HCT116 (cell line): ENCODE measurements around the gene PDIA2. TPM values are rescaled to one million over a fixed set of nuclear protein-coding genes. Genes with fewer than 3 reads are reported as not detected.

Experiments used
- ATAC-seq: fragments of 200-7000 bp; cut with Tn5 transposase; 2 replicates; pipeline ENCODE4 v1.9.1; 2020; ENCODE audit warnings: mild to moderate bottlenecking, moderate library complexity
- BruUV-seq: library from RNA; stranded (reverse); fragments of 400-500 nt; replicated peaks from 2 replicates; lab custom pipeline; 2021; lab: Mats Ljungman, UMichigan
- CTCF ChIA-PET: fragments of 300-600 bp; sonication (Branson Sonifier 250); formaldehyde crosslinking; loops from one replicate; lab custom pipeline; 2021; ENCODE audit warnings: antibody characterized with exemption; lab: Charles Lee
- POLR2A ChIA-PET: fragments of 300-600, 350-600 bp; sonication (Branson Sonifier 250); formaldehyde crosslinking; loops from one replicate; lab custom pipeline; 2021; ENCODE audit warnings: antibody characterized with exemption; lab: Charles Lee
- RAD21 ChIA-PET, 2 experiments: fragments of 300-600 bp; sonication (Branson Sonifier 250); formaldehyde crosslinking; loops; one replicate each; lab custom pipeline; 2023; ENCODE audit warnings: low total read pairs in 2 of 2; ENCODE audit not compliant: uncharacterized antibody in 2 of 2, unreplicated experiment in 2 of 2, low non-redundant PET in 1 of 2; lab: Charles Lee
- DNase-seq: peaks from one replicate; pipeline ENCODE4 v3.0.0-alpha.2; 2010; ENCODE audit warnings: low read depth, low spot score
- H2AFZ ChIP-seq: fragments of 200-600 bp; shearing (Covaris generic), sonication (generic); 2 replicates; pipeline ENCODE4 v1.6.1; 2017; ENCODE audit warnings: low read depth, mixed run types, mixed read lengths, antibody characterized with exemption, low read length; ENCODE audit not compliant: poor library complexity, severe bottlenecking
- H3K27ac ChIP-seq: 2 replicates; pipeline ENCODE4 v1.5.1; 2012; ENCODE audit warnings: low read depth, low read length
- H3K27me3 ChIP-seq: fragments of 200-600 bp; sonication (generic); 2 replicates; pipeline ENCODE4 v1.6.1; 2016; ENCODE audit warnings: mixed run types, low read length, mixed read lengths; ENCODE audit not compliant: insufficient read depth
- H3K36me3 ChIP-seq, 2 experiments: fragments of 200-500 bp in 1 of 2; fragments of 200-600 bp in 1 of 2; sonication (Bioruptor generic) in 1 of 2; sonication (generic) in 1 of 2; 2 replicates each; pipeline versions ENCODE4 v1.5.1 to v1.6.1; 2014 to 2016; ENCODE audit warnings: low read length in 2 of 2, inconsistent platforms in 1 of 2, mixed read lengths in 1 of 2, mixed run types in 1 of 2; ENCODE audit not compliant: insufficient read depth in 2 of 2, control insufficient read depth in 1 of 2
- H3K4me1 ChIP-seq, 2 experiments: fragments of 200-600 bp in 1 of 2; sonication (generic) in 1 of 2; 2 replicates each; pipeline versions ENCODE4 v1.5.1 to v1.6.1; 2012 to 2017; ENCODE audit warnings: low read length in 2 of 2, inconsistent platforms in 1 of 2, mild to moderate bottlenecking in 1 of 2, mixed read lengths in 1 of 2, mixed run types in 1 of 2, moderate library complexity in 1 of 2; ENCODE audit not compliant: insufficient read depth in 2 of 2, control insufficient read depth in 1 of 2
- H3K4me2 ChIP-seq: fragments of 200-600 bp; sonication (generic); 2 replicates; pipeline ENCODE4 v1.6.1; 2017; ENCODE audit warnings: mixed run types, low read length, mixed read lengths
- H3K4me3 ChIP-seq, 2 experiments: fragments of 200-600 bp in 1 of 2; sonication (generic) in 1 of 2; replicated peaks in 1 of 2; 2 replicates each; pipeline ENCODE4 v1.5.1; 2011 to 2016; ENCODE audit warnings: low read length in 2 of 2, control low read depth in 1 of 2, low read depth in 1 of 2, mild to moderate bottlenecking in 1 of 2, mixed read lengths in 1 of 2, mixed run types in 1 of 2
- H3K79me2 ChIP-seq: fragments of 200-600 bp; sonication (generic); 2 replicates; pipeline ENCODE4 v1.6.1; 2017; ENCODE audit warnings: mild to moderate bottlenecking, mixed run types, low read length, moderate library complexity, mixed read lengths; ENCODE audit not compliant: insufficient read depth
- H3K9ac ChIP-seq: fragments of 200-600 bp; sonication (generic); 2 replicates; pipeline ENCODE4 v1.6.1; 2016; ENCODE audit warnings: low read length, mixed read lengths
- H3K9me2 ChIP-seq: fragments of 200-600 bp; sonication (generic), shearing (Covaris generic); 2 replicates; pipeline ENCODE4 v1.6.1; 2017; ENCODE audit warnings: mixed run types, mild to moderate bottlenecking, moderate library complexity; ENCODE audit not compliant: insufficient read depth
- H3K9me3 ChIP-seq, 2 experiments: fragments of 200-500 bp in 1 of 2; fragments of 200-600 bp in 1 of 2; sonication (Bioruptor generic) in 1 of 2; sonication (generic) in 1 of 2; 2 replicates each; pipeline ENCODE4 v1.6.1; 2014 to 2017; ENCODE audit warnings: low read length in 2 of 2, mixed read lengths in 2 of 2, inconsistent platforms in 1 of 2, low read depth in 1 of 2, mild to moderate bottlenecking in 1 of 2, mixed run types in 1 of 2, moderate library complexity in 1 of 2; ENCODE audit not compliant: control insufficient read depth in 1 of 2, insufficient read depth in 1 of 2
- H4K20me1 ChIP-seq: fragments of 200-600 bp; sonication (generic), shearing (Covaris generic); 2 replicates; pipeline ENCODE4 v1.6.1; 2017; ENCODE audit warnings: mixed run types, mild to moderate bottlenecking, moderate library complexity; ENCODE audit not compliant: insufficient read depth
- CBX3 ChIP-seq: IDR thresholded peaks from 2 replicates; pipeline ENCODE4 v1.6.1; 2012; ENCODE audit warnings: low read depth
- CEBPB ChIP-seq: IDR thresholded peaks from 2 replicates; pipeline ENCODE4 v1.6.1; 2012; ENCODE audit warnings: low read depth
- EGR1 ChIP-seq: IDR thresholded peaks from 2 replicates; pipeline ENCODE4 v1.6.1; 2012; ENCODE audit warnings: low read depth
- ELF1 ChIP-seq: IDR thresholded peaks from 2 replicates; pipeline ENCODE4 v1.6.1; 2012; ENCODE audit warnings: low read depth, borderline replicate concordance
- EZH2 ChIP-seq: fragments of 200-600 bp; sonication (generic); IDR thresholded peaks from 2 replicates; pipeline ENCODE4 v1.6.1; 2017; ENCODE audit warnings: antibody characterized with exemption, mixed run types
- EZH2phosphoT487 ChIP-seq: fragments of 200-600 bp; IDR thresholded peaks from 2 replicates; pipeline ENCODE4 v1.6.1; 2018; ENCODE audit warnings: antibody characterized with exemption, borderline replicate concordance
- FOSL1 ChIP-seq: IDR thresholded peaks from 2 replicates; pipeline ENCODE4 v1.6.1; 2012; ENCODE audit warnings: low read depth
- JUND ChIP-seq: IDR thresholded peaks from 2 replicates; pipeline ENCODE4 v1.6.1; 2012
- POLR2A ChIP-seq: IDR thresholded peaks from 2 replicates; pipeline ENCODE4 v1.7.0; 2011; ENCODE audit warnings: borderline replicate concordance; ENCODE audit not compliant: insufficient read depth, insufficient read length; ENCODE audit errors: extremely low read depth
- POLR2AphosphoS5 ChIP-seq: IDR thresholded peaks from 2 replicates; pipeline ENCODE4 v1.6.1; 2011; ENCODE audit warnings: mild to moderate bottlenecking, low read depth, low read length, moderate library complexity
- RAD21 ChIP-seq: IDR thresholded peaks from 2 replicates; pipeline ENCODE4 v1.6.1; 2012; ENCODE audit warnings: low read depth, mild to moderate bottlenecking
- REST ChIP-seq: IDR thresholded peaks from 2 replicates; pipeline ENCODE4 v1.6.1; 2012; ENCODE audit warnings: low read depth
- SIN3A ChIP-seq: IDR thresholded peaks from 2 replicates; pipeline ENCODE4 v1.6.1; 2012; ENCODE audit warnings: low read depth
- TCF7L2 ChIP-seq: IDR thresholded peaks from 2 replicates; pipeline ENCODE4 v1.7.0; 2011; ENCODE audit warnings: borderline replicate concordance, inconsistent platforms; ENCODE audit not compliant: insufficient read depth, insufficient read length; ENCODE audit errors: extremely low read depth
- YY1 ChIP-seq: IDR thresholded peaks from 2 replicates; pipeline ENCODE4 v1.6.1; 2011; ENCODE audit warnings: low read length, low read depth, moderate library complexity, mild to moderate bottlenecking; ENCODE audit not compliant: insufficient replicate concordance; ENCODE audit errors: extremely low read depth
- ZBTB33 ChIP-seq: IDR thresholded peaks from 2 replicates; pipeline ENCODE4 v1.6.1; 2011; ENCODE audit warnings: mild to moderate bottlenecking, low read length, moderate library complexity; ENCODE audit not compliant: insufficient replicate concordance; ENCODE audit errors: extremely low read depth
- ZNF274 ChIP-seq: fragments of 200-500 bp; sonication (Bioruptor generic); IDR thresholded peaks from 2 replicates; pipeline ENCODE4 v1.6.1; 2014; ENCODE audit warnings: mild to moderate bottlenecking, low read depth, low read length, inconsistent platforms
- intact Hi-C: fragments of 100-400 bp; cut with micrococcal nuclease; formaldehyde crosslinking; loops from 2 replicates; pipeline ENCODE4 v1.10.0; 2022
- total RNA-seq: library from RNA; stranded (reverse); gene quantifications from one replicate; pipeline ENCODE4 v1.2.1, GENCODE V29; 2021; ENCODE audit not compliant: unreplicated experiment
- TF ChIP-seq, protein P1 (sequence below), 3 experiments: fragments of 200-600 bp in 1 of 3; sonication (generic) in 1 of 3; IDR thresholded peaks in 2 of 3; conservative IDR thresholded peaks in 1 of 3; 2 replicates each; pipeline ENCODE4 v1.5.1; 2012 to 2017; ENCODE audit warnings: low read depth in 2 of 3, low read length in 2 of 3, antibody characterized with exemption in 1 of 3, borderline replicate concordance in 1 of 3, control low read depth in 1 of 3, mild to moderate bottlenecking in 1 of 3, mixed read lengths in 1 of 3, mixed run types in 1 of 3, moderate library complexity in 1 of 3; ENCODE audit not compliant: insufficient read depth in 1 of 3
- TF ChIP-seq, protein P2 (sequence below): IDR thresholded peaks from 2 replicates; pipeline ENCODE4 v1.6.1; 2012
- TF ChIP-seq, protein P3 (sequence below): IDR thresholded peaks from 2 replicates; pipeline ENCODE4 v1.6.1; 2012

PDIA2 gene
- total RNA-seq, 1 experiment from 2014 or later, result 0.93 TPM

- no peaks in the 10 kb centered on the region for H3K9me3 ChIP-seq
- ChIA-PET RAD21 (no interaction called here), CTCF (no interaction called here), POLR2A (no interaction called here)
- H3K4me2 ChIP-seq, result no peak overlapping the region
- intact Hi-C loops, result no loop called here
- no peak for TF ChIP-seq REST
- TF ChIP-seq POLR2AphosphoS5, result no peak
- no peak for TF ChIP-seq SIN3A
- no peak for TF ChIP-seq ZBTB33
- TF ChIP-seq RAD21, result no peak
- no peak for TF ChIP-seq CBX3
- no peak for TF ChIP-seq EGR1
- TF ChIP-seq, protein P1, sequence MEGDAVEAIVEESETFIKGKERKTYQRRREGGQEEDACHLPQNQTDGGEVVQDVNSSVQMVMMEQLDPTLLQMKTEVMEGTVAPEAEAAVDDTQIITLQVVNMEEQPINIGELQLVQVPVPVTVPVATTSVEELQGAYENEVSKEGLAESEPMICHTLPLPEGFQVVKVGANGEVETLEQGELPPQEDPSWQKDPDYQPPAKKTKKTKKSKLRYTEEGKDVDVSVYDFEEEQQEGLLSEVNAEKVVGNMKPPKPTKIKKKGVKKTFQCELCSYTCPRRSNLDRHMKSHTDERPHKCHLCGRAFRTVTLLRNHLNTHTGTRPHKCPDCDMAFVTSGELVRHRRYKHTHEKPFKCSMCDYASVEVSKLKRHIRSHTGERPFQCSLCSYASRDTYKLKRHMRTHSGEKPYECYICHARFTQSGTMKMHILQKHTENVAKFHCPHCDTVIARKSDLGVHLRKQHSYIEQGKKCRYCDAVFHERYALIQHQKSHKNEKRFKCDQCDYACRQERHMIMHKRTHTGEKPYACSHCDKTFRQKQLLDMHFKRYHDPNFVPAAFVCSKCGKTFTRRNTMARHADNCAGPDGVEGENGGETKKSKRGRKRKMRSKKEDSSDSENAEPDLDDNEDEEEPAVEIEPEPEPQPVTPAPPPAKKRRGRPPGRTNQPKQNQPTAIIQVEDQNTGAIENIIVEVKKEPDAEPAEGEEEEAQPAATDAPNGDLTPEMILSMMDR (IDR thresholded peaks at IDR 0.05 in 2 of 3, conservative IDR thresholded peaks at IDR 0.05 in 1 of 3; ENCODE audit: borderline replicate concordance in 1 of 3, insufficient read depth in 1 of 3, low read depth in 2 of 3, low read length in 2 of 3), result no peak
- TF ChIP-seq ELF1, result no peak
- no peak for TF ChIP-seq ZNF274
- TF ChIP-seq, protein P2, sequence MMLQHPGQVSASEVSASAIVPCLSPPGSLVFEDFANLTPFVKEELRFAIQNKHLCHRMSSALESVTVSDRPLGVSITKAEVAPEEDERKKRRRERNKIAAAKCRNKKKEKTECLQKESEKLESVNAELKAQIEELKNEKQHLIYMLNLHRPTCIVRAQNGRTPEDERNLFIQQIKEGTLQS, result no peak
- no peak for TF ChIP-seq EZH2
- TF ChIP-seq TCF7L2, result no peak
- TF ChIP-seq, protein P3, sequence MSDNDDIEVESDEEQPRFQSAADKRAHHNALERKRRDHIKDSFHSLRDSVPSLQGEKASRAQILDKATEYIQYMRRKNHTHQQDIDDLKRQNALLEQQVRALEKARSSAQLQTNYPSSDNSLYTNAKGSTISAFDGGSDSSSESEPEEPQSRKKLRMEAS, result no peak
- TF ChIP-seq CEBPB, result no peak
- no peak for TF ChIP-seq JUND
- TF ChIP-seq POLR2A, result no peak
- no peak for TF ChIP-seq YY1
- no peak for TF ChIP-seq EZH2phosphoT487
- TF ChIP-seq FOSL1, result no peak
- no peaks in the 10 kb centered on the region for H3K79me2 ChIP-seq
- H4K20me1 ChIP-seq, result no peaks in the 10 kb centered on the region
- no peaks in the 10 kb centered on the region for H3K27me3 ChIP-seq
- H3K9ac ChIP-seq, result no peak overlapping the region
- no peak for ATAC-seq
- DNase-seq, result no peak
- no TSS peak for BruUV-seq
- H2AFZ ChIP-seq, result no peak overlapping the region
- H3K36me3 ChIP-seq, result no peaks in the 10 kb centered on the region; a peak in 1 of 4 replicates
- no peaks in the 10 kb centered on the region for H3K9me2 ChIP-seq
- H3K4me1 ChIP-seq, result no peaks in the 10 kb centered on the region
- H3K27ac ChIP-seq, result no peak overlapping the region
- no peak overlapping the region for H3K4me3 ChIP-seq
Measured at GRCh38 chr16:307691-308312, 24.8 kb downstream of the PDIA2 start.
